Lower leg skin (tissue), 4 donors: ENCODE measurements around the gene DNAJC12. TPM values are rescaled to one million over a fixed set of nuclear protein-coding genes. Genes with fewer than 3 reads are reported as not detected.

Experiments
- DNase-seq, 2 donors: peaks; one replicate each; pipeline ENCODE4 v3.0.0-alpha.2; 2019; ENCODE audit warnings: low spot score in 2 of 2
- H3K4me3 ChIP-seq: fragments of 200-600 bp; sonication (generic); 2 replicates; pipeline ENCODE4 v1.5.1; 2017; ENCODE audit warnings: mild to moderate bottlenecking, low read depth; ENCODE audit not compliant: poor library complexity, severe bottlenecking
- POLR2A ChIP-seq, 2 donors: fragments of 450-650 bp; IDR thresholded peaks; one replicate each; pipeline ENCODE4 v1.6.1; 2016 to 2017; ENCODE audit warnings: antibody characterized with exemption in 2 of 2, mild to moderate bottlenecking in 1 of 2, moderate library complexity in 1 of 2
- WGBS, 2 donors: methylation state at CpG; one replicate each; pipeline ENCODE4 v1.1.5; 2018; 5-methylcytosine and 5-hydroxymethylcytosine counted together
- intact Hi-C: fragments of 100-400 bp; cut with DNase I; formaldehyde crosslinking; loops from one replicate; pipeline ENCODE4 v1.15.0; 2023; ENCODE audit warnings: low total_unique reads
- total RNA-seq, 4 donors: library from RNA; depleted of rRNA; stranded (reverse); fragments of >200 nt; gene quantifications; one replicate each; pipeline ENCODE4 v1.1.0, GENCODE V29; 2016
- TF ChIP-seq, protein P1 (sequence below), 3 donors: fragments of 450-650 bp; IDR thresholded peaks; one replicate each; pipeline ENCODE4 v1.5.1; 2016; ENCODE audit warnings: antibody characterized with exemption in 3 of 3, mild to moderate bottlenecking in 3 of 3, moderate library complexity in 2 of 3

DNAJC12 gene
- total RNA-seq, 4 donors from 2014 or later: 0.49 TPM; not detected in 3

DNA sequence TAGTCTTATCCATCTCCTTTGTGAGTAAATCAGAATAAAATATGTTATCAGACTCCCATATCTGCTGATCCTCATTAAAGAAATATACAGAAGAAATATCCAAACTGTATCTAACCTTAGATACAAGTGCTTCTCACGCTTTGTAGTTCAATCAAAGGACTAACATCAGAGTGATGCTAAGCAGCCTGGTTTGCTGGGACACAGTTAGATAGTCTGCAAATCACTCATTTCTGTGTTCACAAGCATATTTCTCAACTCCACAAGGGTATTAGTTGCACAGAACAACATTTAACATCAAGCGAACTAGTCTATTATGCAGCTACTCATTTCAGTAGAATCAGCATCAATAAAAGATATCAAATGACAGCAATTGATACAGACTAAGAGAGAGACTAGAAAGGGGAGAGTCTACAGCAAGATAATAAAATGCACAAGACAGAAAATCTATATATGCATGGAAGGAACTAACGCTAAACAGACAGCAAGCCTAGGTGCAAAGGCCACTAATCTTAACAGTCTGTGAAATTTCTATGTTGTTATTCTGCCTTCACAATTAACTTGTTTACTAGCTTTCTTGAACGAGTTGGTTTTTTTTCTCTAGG, 30.0 kb downstream of the DNAJC12 start:
- intact Hi-C loops: no loop called here
- H3K4me3 ChIP-seq: no peak overlapping the region
- no peak for DNase-seq
- TF ChIP-seq POLR2A (IDR thresholded peaks at IDR 0.05): no peak
- TF ChIP-seq, protein P1, sequence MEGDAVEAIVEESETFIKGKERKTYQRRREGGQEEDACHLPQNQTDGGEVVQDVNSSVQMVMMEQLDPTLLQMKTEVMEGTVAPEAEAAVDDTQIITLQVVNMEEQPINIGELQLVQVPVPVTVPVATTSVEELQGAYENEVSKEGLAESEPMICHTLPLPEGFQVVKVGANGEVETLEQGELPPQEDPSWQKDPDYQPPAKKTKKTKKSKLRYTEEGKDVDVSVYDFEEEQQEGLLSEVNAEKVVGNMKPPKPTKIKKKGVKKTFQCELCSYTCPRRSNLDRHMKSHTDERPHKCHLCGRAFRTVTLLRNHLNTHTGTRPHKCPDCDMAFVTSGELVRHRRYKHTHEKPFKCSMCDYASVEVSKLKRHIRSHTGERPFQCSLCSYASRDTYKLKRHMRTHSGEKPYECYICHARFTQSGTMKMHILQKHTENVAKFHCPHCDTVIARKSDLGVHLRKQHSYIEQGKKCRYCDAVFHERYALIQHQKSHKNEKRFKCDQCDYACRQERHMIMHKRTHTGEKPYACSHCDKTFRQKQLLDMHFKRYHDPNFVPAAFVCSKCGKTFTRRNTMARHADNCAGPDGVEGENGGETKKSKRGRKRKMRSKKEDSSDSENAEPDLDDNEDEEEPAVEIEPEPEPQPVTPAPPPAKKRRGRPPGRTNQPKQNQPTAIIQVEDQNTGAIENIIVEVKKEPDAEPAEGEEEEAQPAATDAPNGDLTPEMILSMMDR (IDR thresholded peaks at IDR 0.05): no peak
- WGBS, 2 donors: 67 to 68% methylated on average over 4 of the region's 4 CpGs

DNA sequence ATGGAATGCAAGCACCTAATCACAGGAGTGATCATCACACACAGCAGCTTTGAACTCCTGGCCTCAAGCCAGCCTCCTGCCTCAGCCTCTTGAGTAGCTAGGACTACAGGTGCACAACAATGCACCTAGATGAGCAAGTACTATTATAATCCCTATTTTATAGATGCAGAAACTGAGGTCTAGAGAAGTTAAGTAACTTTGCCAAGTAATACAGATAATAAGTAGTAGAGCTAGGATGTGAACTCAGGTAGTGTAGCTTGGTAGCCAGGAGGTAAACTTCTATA, 33.7 kb downstream of the DNAJC12 start:
- intact Hi-C loops: no loop called here
- TF ChIP-seq, protein P1 (IDR thresholded peaks at IDR 0.05): no peak
- TF ChIP-seq POLR2A (IDR thresholded peaks at IDR 0.05): no peak
- no peak for DNase-seq
- no peak overlapping the region for H3K4me3 ChIP-seq

DNA sequence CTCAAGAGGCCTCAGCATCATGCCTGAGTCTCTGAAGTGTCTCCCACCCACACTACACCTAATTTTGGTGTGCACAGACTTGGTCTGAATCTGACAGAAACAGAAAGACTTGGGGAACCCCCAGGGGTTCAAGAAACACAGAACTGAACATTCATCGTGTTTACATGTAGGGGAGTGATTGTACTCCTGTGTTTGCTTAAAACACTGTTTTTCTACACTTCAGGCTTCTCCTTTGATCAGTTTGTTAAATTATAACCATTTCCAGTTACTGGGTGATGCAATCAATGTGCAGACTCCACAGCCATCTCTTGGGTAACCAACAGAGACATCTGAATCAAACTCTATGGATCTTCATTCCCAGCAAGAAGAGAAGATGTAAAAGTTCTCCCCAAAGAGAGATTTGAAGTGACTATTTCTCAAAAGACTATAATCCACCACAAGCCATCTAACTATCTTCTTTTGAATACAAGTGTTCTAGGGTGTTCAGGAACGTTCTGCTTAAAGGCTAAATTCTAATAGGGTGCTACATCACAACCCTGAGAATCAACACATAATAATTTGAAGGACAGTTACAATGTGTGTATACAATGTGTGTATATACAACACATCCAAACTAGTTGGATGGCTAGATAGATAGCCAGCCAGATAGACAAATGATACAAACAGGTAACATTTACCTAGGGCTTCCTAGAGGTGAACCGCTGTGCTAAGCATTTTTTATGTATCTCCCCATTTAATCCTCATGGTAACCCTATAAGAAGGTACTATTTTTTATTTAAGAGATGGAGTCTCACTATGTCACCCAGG, 34.2 kb downstream of the DNAJC12 start:
- DNase-seq: no peak
- no peak for TF ChIP-seq POLR2A (IDR thresholded peaks at IDR 0.05)
- TF ChIP-seq, protein P1 (IDR thresholded peaks at IDR 0.05): no peak
- no peak overlapping the region for H3K4me3 ChIP-seq
- intact Hi-C loops: no loop called here
- 74 to 75% methylated on average over 3 of the region's 3 CpGs for WGBS, 2 donors

DNA sequence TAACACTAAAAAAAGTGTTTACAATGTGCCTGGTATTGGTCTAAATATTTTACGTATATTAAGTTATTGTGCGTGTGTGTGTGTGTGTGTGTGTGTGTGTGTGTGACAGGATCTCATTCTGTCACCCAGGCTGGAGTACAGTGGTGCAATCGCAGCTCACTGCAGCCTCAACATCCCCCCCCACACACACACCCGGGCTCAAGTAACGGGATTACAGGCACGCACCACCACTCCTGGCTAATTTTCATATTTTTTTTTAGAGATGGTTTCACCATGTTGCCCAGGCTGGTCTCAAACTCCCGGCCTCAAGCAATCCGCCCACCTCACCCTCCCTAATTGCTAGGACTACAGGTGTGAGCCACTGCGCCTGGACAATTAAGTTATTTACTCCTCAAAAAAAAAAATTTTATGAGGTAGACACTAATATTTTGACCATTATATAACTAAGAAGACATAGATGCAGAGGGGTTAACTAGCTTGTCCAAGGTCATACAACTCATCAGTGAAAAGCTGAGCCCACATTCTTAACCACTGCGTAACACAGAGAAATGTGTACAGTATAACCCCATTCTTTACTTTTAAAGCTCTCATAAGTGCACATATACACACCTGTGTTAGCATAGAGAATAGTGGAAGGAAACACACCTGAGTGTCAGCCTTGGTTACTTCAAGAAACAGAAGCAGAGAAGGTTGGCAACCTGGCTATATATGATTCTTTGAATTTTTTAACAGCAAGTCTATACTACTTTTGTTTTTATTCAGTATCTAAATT, 35.0 kb downstream of the DNAJC12 start:
- intact Hi-C loops: no loop called here
- WGBS, 2 donors: 74 to 85% methylated on average over 10 of the region's 10 CpGs
- no peak for DNase-seq
- H3K4me3 ChIP-seq: no peak overlapping the region
- no peak for TF ChIP-seq POLR2A (IDR thresholded peaks at IDR 0.05)
- TF ChIP-seq, protein P1 (IDR thresholded peaks at IDR 0.05): no peak

DNA sequence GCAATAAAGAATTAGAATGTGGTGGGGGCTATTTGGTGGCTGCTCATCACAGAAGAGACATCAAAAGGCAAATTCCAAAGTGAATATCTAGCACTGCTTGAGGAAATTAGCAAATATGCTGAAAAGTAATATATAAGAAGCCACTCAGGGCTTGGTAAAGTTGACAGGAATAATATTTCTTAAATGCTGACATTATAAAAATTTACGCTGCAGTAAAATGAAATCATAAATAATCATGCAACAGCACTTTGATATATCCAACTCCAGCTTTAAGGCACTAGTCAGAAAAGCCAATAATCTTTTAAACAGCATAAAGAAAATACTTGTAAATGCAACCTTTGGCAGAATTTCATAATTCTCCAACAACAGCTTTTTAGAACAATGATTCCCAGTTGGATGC, 36.9 kb downstream of the DNAJC12 start:
- intact Hi-C loops: no loop called here
- TF ChIP-seq, protein P1 (IDR thresholded peaks at IDR 0.05): no peak
- no peak for TF ChIP-seq POLR2A (IDR thresholded peaks at IDR 0.05)
- H3K4me3 ChIP-seq: no peak overlapping the region
- no peak for DNase-seq
- WGBS, 2 donors: 72 to 78% methylated on average over 1 of the region's 1 CpG
